Effector memory CD8-positive, alpha-beta T cell (primary cell): ENCODE measurements around the gene LRRTM2.
"Not testable (repeated sequence)": the region's sequence is repeated elsewhere in the genome, so short reads cannot be mapped to it uniquely, and the experiment has no call there.

Experiments used
- ATAC-seq: fragments of 150-1000 bp; cut with Tn5 transposase; replicated peaks from 2 replicates; pipeline ENCODE4 v1.10.0; 2021; ENCODE audit warnings: mild to moderate bottlenecking, moderate library complexity
- DNase-seq, 3 experiments: peaks; one replicate each; pipeline ENCODE4 v3.0.0; 2021
- H3K27ac Mint-ChIP-seq, 2 donors: one replicate each; pipeline ENCODE4 v1.8.0; 2022; ENCODE audit warnings: mild to moderate bottlenecking in 2 of 2, mixed read lengths in 2 of 2, moderate library complexity in 2 of 2
- H3K27me3 Mint-ChIP-seq, 2 donors: one replicate each; pipeline ENCODE4 v1.8.0; 2022; ENCODE audit warnings: mixed read lengths in 2 of 2
- H3K36me3 Mint-ChIP-seq: one replicate; pipeline ENCODE4 v1.8.0; 2022; ENCODE audit warnings: mild to moderate bottlenecking, moderate library complexity, mixed read lengths; ENCODE audit not compliant: insufficient read depth
- H3K4me1 Mint-ChIP-seq, 2 donors: one replicate each; pipeline ENCODE4 v1.8.0; 2022; ENCODE audit warnings: low read depth in 2 of 2, mixed read lengths in 2 of 2
- H3K4me3 Mint-ChIP-seq, 2 donors: one replicate each; pipeline ENCODE4 v1.8.0; 2022; ENCODE audit warnings: mild to moderate bottlenecking in 2 of 2, mixed read lengths in 2 of 2, moderate library complexity in 2 of 2
- H3K9me3 Mint-ChIP-seq, 2 donors: one replicate each; pipeline ENCODE4 v1.8.0; 2022; ENCODE audit warnings: mixed read lengths in 2 of 2
- total RNA-seq, 9 experiments: gene quantifications; one replicate each; lab custom pipeline; 2026; lab: John Stamatoyannopoulos, UW

Gene LRRTM2, protein sequence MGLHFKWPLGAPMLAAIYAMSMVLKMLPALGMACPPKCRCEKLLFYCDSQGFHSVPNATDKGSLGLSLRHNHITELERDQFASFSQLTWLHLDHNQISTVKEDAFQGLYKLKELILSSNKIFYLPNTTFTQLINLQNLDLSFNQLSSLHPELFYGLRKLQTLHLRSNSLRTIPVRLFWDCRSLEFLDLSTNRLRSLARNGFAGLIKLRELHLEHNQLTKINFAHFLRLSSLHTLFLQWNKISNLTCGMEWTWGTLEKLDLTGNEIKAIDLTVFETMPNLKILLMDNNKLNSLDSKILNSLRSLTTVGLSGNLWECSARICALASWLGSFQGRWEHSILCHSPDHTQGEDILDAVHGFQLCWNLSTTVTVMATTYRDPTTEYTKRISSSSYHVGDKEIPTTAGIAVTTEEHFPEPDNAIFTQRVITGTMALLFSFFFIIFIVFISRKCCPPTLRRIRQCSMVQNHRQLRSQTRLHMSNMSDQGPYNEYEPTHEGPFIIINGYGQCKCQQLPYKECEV
- 0 to 0.87 (median 0.21) reads per million in 9 experiments for total RNA-seq

GRCh38 chr5:138874771-138875551, at the start of gene LRRTM2:
Gene LRRTM2 (minus strand): TSS chr5:138875335. CDS start chr5:138874911, 424 bp downstream.
- Mint-ChIP-seq H3K9me3 (no peaks in the 10 kb centered on the region), H3K4me1 (peaks cover 0 to 4% of the 10 kb centered on the region in 2 donors), H3K36me3 (no peaks in the 10 kb centered on the region), H3K4me3 (no peak within 1 kb of the TSS), H3K27ac (no peak within 1 kb of the TSS), H3K27me3 (no peaks in the 10 kb centered on the region)
- ATAC-seq (no peak), DNase-seq (no peak)

DNA sequence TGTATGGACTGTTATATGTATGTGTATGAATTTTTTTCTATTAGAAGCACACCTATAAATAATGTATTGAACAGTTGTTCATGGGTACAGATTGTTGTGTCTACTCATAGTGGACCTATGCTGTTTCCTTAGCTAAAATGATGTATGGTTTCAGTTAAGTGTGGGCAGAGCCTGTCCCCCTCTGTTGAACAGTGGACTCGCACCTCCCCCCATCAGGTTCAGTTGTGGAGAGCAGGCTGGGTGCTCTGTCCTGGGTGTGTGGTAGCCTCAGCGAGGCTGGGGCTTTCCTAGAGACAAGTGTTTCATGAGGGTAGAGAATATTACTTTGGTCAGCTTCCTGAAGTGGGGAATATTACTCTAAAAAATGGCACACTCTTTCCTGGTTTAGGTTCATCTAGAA, 47.4 kb upstream of the LRRTM2 start:
- no peaks in the 10 kb centered on the region for H3K27me3 Mint-ChIP-seq
- H3K36me3 Mint-ChIP-seq, result peaks cover 12% of the 10 kb centered on the region
- no peak overlapping the region for H3K27ac Mint-ChIP-seq
- ATAC-seq (no peak), DNase-seq (no peak)
- no peaks in the 10 kb centered on the region for H3K9me3 Mint-ChIP-seq
- H3K4me1 Mint-ChIP-seq, result no peaks in the 10 kb centered on the region
- H3K4me3 Mint-ChIP-seq, result no peak overlapping the region

DNA sequence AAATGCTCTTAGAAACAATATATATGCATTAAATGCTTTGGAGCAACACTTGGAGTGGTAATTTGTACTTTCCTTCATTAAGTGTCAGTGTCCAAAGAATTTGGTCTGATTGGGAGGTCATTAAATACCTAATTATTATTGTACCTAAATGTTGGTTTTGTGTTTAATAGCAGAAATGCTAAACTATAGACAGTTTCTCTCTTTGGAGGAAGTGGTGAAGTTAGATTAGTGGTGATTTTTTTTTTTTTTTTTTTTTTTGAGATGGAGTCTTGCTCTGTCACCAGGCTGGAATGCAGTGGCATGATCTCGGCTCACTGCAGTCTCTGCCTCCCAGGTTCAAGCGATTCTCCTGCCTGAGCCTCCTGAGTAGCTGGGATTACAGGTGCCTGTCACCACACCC, 46.2 kb upstream of the LRRTM2 start:
- not testable (repeated sequence) for H3K27me3 Mint-ChIP-seq, ATAC-seq, DNase-seq, H3K4me3 Mint-ChIP-seq, H3K27ac Mint-ChIP-seq, H3K9me3 Mint-ChIP-seq, H3K36me3 Mint-ChIP-seq, H3K4me1 Mint-ChIP-seq

DNA sequence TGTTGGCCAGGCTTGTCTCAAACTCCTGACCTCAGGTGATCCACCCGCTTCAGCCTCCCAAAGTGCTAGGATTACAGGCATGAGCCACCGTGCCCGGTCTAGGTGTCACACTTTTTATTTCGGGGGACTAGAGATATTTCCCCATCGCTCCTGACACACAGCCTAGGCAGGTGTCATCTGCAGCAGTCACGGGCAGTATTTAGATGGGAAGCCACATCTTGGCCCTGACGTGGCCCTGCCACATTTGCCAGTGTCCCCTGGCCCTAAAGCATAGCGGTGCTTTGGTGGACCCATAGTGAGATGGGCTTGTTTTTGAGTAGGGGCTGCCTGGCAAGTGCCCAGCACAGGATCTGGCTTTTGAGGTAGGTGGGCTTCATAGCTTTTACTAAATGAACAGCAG, 45.0 kb upstream of the LRRTM2 start:
- ATAC-seq (no peak), DNase-seq (no peak)
- Mint-ChIP-seq H3K36me3 (peaks cover 7% of the 10 kb centered on the region), H3K27ac (no peak overlapping the region), H3K9me3 (no peaks in the 10 kb centered on the region), H3K4me1 (no peaks in the 10 kb centered on the region), H3K27me3 (no peaks in the 10 kb centered on the region), H3K4me3 (no peak overlapping the region)

GRCh38 chr5:138918686-138919085, 43.6 kb upstream of the LRRTM2 start:
- Mint-ChIP-seq H3K4me3 (no peak overlapping the region), H3K36me3 (peaks cover 2% of the 10 kb centered on the region), H3K9me3 (no peaks in the 10 kb centered on the region), H3K4me1 (no peaks in the 10 kb centered on the region), H3K27me3 (no peaks in the 10 kb centered on the region), H3K27ac (no peak overlapping the region)
- DNase-seq (no peak), ATAC-seq (no peak)

GRCh38 chr5:138914338-138914737, 39.2 kb upstream of the LRRTM2 start:
- Mint-ChIP-seq H3K27ac (no peak overlapping the region), H3K9me3 (no peaks in the 10 kb centered on the region), H3K27me3 (no peaks in the 10 kb centered on the region), H3K4me3 (no peak overlapping the region), H3K36me3 (peaks cover 2% of the 10 kb centered on the region), H3K4me1 (no peaks in the 10 kb centered on the region)
- ATAC-seq (no peak), DNase-seq (no peak)

GRCh38 chr5:138913773-138914172, 38.6 kb upstream of the LRRTM2 start:
- H3K27ac Mint-ChIP-seq, result no peak overlapping the region
- no peak overlapping the region for H3K4me3 Mint-ChIP-seq
- ATAC-seq (no peak), DNase-seq (no peak)
- H3K4me1 Mint-ChIP-seq, result peaks cover 0 to under 1% of the 10 kb centered on the region in 2 donors
- H3K9me3 Mint-ChIP-seq, result no peaks in the 10 kb centered on the region
- H3K36me3 Mint-ChIP-seq, result peaks cover 2% of the 10 kb centered on the region
- H3K27me3 Mint-ChIP-seq, result no peaks in the 10 kb centered on the region

DNA sequence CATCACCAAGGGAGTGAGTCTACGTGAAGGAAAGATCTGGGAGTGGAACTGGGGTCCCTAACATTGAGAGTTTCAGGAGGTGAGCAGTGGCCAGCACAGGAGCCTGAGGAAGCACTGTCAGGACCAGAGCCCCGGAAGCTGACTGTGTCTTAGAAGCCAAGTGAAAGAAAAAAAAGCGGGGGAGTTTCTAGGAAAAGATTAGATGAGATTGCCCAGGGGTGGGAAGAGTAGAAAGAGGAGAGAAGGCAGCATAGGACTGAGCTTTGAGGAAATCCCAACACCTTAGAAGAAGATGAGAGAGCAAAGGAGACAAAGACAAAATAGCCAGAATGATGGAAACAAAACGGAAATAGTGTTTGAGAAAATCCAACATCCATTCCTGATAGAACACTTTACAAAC, 37.0 kb upstream of the LRRTM2 start:
- DNase-seq (no peak), ATAC-seq (no peak)
- peaks cover 2% of the 10 kb centered on the region for H3K36me3 Mint-ChIP-seq
- no peaks in the 10 kb centered on the region for H3K27me3 Mint-ChIP-seq
- H3K4me1 Mint-ChIP-seq, result peaks cover 0 to 2% of the 10 kb centered on the region in 2 donors
- H3K27ac Mint-ChIP-seq, result no peak overlapping the region
- no peaks in the 10 kb centered on the region for H3K9me3 Mint-ChIP-seq
- no peak overlapping the region for H3K4me3 Mint-ChIP-seq

DNA sequence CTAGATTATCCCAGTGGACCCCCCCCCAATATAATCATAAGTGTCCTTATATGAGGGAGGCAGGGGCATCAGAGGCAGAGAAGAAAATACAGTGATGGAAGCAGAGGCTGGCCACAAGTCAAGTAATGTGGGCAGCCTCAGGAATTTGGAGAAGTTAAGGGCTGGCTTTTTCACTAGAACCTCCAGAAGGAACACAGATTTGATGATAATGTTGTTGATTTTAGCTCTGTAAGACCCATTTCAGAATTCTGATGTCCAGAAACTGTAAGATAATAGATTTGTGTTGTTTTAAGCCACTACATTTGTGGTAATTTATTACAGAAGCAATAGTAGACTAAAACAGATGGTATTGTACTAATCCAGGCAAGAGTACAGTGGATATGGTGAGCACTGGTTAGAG, 36.3 kb upstream of the LRRTM2 start:
- Mint-ChIP-seq H3K36me3 (peaks cover 2% of the 10 kb centered on the region), H3K27ac (no peak overlapping the region), H3K4me3 (no peak overlapping the region), H3K9me3 (no peaks in the 10 kb centered on the region), H3K4me1 (peaks cover 0 to 2% of the 10 kb centered on the region in 2 donors), H3K27me3 (no peaks in the 10 kb centered on the region)
- DNase-seq (no peak), ATAC-seq (no peak)

- Mint-ChIP-seq H3K4me1 (peaks cover 0 to 2% of the 10 kb centered on the region in 2 donors), H3K27ac (no peak overlapping the region), H3K36me3 (peaks cover 2% of the 10 kb centered on the region), H3K27me3 (no peaks in the 10 kb centered on the region), H3K4me3 (no peak overlapping the region), H3K9me3 (no peaks in the 10 kb centered on the region)
- DNase-seq (no peak), ATAC-seq (no peak)
Observed at GRCh38 chr5:138910546-138911185, 35.5 kb upstream of the LRRTM2 start.

DNA sequence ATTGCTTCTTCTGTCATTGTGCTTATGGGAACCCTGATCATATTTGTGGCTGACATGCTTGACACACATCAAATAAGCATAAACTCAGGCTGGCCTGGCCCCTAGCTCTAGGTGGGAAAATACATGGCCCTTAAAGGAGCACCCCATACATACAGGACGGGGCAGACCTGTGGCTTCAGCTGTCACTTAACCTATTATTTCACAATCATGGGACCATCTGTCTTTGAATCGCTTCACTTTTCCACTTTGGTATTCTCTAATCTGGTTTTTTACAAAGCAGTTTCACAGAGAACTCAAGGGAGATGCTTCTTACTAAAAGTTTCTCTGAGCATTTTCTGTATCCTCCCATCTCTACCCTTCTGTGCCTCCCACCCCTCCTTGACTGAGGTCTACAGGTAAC, 34.6 kb upstream of the LRRTM2 start:
- no peak overlapping the region for H3K27ac Mint-ChIP-seq
- no peaks in the 10 kb centered on the region for H3K9me3 Mint-ChIP-seq
- ATAC-seq (no peak), DNase-seq (no peak)
- peaks cover 0 to 2% of the 10 kb centered on the region in 2 donors for H3K4me1 Mint-ChIP-seq
- peaks cover 4% of the 10 kb centered on the region for H3K36me3 Mint-ChIP-seq
- no peak overlapping the region for H3K4me3 Mint-ChIP-seq
- no peaks in the 10 kb centered on the region for H3K27me3 Mint-ChIP-seq

GRCh38 chr5:138905541-138905940, 30.4 kb upstream of the LRRTM2 start:
- Mint-ChIP-seq H3K4me1 (peaks cover 0 to 4% of the 10 kb centered on the region in 2 donors), H3K27me3 (no peaks in the 10 kb centered on the region), H3K27ac (no peak overlapping the region), H3K36me3 (peaks cover 10% of the 10 kb centered on the region), H3K9me3 (no peaks in the 10 kb centered on the region), H3K4me3 (no peak overlapping the region)
- ATAC-seq (no peak), DNase-seq (no peak)

GRCh38 chr5:138903130-138903775, 28.1 kb upstream of the LRRTM2 start:
- Mint-ChIP-seq H3K4me3 (no peak overlapping the region), H3K27me3 (no peaks in the 10 kb centered on the region), H3K9me3 (no peaks in the 10 kb centered on the region), H3K27ac (no peak overlapping the region), H3K4me1 (peaks cover 0 to 2% of the 10 kb centered on the region in 2 donors), H3K36me3 (peaks cover 12% of the 10 kb centered on the region)
- no peak for ATAC-seq
- DNase-seq, result no peak
